Parathyroid adenoma (tissue), 2 donors: Measurements from ENCODE around the gene IFNA8.
"Not testable (repeated sequence)": the region's sequence is repeated elsewhere in the genome, so short reads cannot be mapped to it uniquely, and the experiment has no call there.

Experiments
- H2AFZ ChIP-seq: fragments of 300-600 bp; sonication (generic); one replicate; pipeline ENCODE4 v1.7.0; 2017; ENCODE audit warnings: antibody characterized with exemption, mild to moderate bottlenecking
- H3K27ac ChIP-seq: fragments of 300-600 bp; sonication (generic); one replicate; pipeline ENCODE4 v1.7.0; 2017
- H3K27me3 ChIP-seq: fragments of 300-600 bp; sonication (generic); one replicate; pipeline ENCODE4 v1.7.0; 2017; ENCODE audit warnings: low read length; ENCODE audit not compliant: control insufficient read depth, insufficient read depth
- H3K36me3 ChIP-seq: fragments of 300-600 bp; sonication (generic); one replicate; pipeline ENCODE4 v1.7.0; 2017; ENCODE audit warnings: low read length; ENCODE audit not compliant: control insufficient read depth, insufficient read depth
- H3K4me1 ChIP-seq: fragments of 300-600 bp; sonication (generic); one replicate; pipeline ENCODE4 v1.7.0; 2017; ENCODE audit warnings: control low read depth
- H3K4me2 ChIP-seq: fragments of 300-600 bp; sonication (generic); one replicate; pipeline ENCODE4 v1.7.0; 2017; ENCODE audit warnings: low read length
- H3K4me3 ChIP-seq: fragments of 300-600 bp; sonication (generic); one replicate; pipeline ENCODE4 v1.7.0; 2017; ENCODE audit warnings: low read depth, low read length
- H3K79me2 ChIP-seq: fragments of 300-600 bp; sonication (generic); one replicate; pipeline ENCODE4 v1.7.0; 2017; ENCODE audit warnings: control low read depth
- H3K9ac ChIP-seq: fragments of 300-600 bp; sonication (generic); one replicate; pipeline ENCODE4 v1.7.0; 2017; ENCODE audit warnings: mild to moderate bottlenecking
- H3K9me3 ChIP-seq: fragments of 300-600 bp; sonication (generic); one replicate; pipeline ENCODE4 v1.7.0; 2017; ENCODE audit warnings: low read length; ENCODE audit not compliant: control insufficient read depth
- TF ChIP-seq, protein P1 (sequence below): fragments of 300-600 bp; sonication (generic); IDR thresholded peaks from one replicate; pipeline ENCODE4 v1.7.0; 2017; ENCODE audit warnings: antibody characterized with exemption, mild to moderate bottlenecking
- donor health status: primary hyperparathyroidism.

The IFNA8 gene

DNA sequence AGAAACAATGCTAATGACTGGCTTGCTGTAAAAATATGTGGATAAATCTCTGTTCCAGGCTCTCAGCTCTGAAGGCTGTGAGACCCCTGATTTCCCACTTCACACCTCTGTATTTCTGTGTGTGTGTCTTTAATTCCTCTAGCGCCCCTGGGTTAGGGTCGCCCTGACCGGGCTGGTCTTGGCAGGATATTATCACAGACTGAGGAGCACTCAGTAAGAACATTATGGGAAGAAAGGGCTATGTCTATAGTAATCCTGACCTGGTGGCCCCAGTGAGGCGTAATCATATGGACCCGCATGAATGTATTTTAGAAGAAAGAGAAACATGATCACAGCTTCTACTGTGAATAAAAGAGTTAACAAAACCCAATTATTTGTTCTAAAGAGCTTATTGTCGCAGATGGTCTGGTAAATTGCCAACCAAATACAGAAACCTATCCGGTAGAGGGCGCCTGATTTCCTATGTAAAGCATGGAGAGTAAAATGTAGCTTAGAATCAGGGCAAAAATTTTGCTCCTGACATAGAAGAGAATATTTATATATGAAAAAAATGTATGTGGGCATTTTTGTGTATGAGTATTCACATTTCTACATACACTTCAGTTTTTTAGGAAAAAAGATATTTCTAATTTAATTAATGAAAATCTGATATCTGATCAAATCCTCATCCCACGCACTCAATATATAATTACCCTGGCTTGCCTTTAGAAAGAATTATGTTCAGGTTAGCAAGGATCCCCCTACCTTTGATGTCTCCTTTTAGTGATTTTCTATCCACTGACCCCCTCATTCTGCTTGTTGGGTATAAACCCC is 25.5 kb downstream of the IFNA8 start:
- H3K36me3 ChIP-seq, result no peaks in the 10 kb centered on the region
- H3K9ac ChIP-seq, result no peak overlapping the region
- H3K79me2 ChIP-seq, result no peaks in the 10 kb centered on the region
- no peaks in the 10 kb centered on the region for H3K27me3 ChIP-seq
- H2AFZ ChIP-seq, result no peak overlapping the region
- H3K9me3 ChIP-seq, result no peaks in the 10 kb centered on the region
- H3K4me2 ChIP-seq, result no peak overlapping the region
- TF ChIP-seq, protein P1, sequence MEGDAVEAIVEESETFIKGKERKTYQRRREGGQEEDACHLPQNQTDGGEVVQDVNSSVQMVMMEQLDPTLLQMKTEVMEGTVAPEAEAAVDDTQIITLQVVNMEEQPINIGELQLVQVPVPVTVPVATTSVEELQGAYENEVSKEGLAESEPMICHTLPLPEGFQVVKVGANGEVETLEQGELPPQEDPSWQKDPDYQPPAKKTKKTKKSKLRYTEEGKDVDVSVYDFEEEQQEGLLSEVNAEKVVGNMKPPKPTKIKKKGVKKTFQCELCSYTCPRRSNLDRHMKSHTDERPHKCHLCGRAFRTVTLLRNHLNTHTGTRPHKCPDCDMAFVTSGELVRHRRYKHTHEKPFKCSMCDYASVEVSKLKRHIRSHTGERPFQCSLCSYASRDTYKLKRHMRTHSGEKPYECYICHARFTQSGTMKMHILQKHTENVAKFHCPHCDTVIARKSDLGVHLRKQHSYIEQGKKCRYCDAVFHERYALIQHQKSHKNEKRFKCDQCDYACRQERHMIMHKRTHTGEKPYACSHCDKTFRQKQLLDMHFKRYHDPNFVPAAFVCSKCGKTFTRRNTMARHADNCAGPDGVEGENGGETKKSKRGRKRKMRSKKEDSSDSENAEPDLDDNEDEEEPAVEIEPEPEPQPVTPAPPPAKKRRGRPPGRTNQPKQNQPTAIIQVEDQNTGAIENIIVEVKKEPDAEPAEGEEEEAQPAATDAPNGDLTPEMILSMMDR, result no peak
- no peak overlapping the region for H3K27ac ChIP-seq
- no peaks in the 10 kb centered on the region for H3K4me1 ChIP-seq
- H3K4me3 ChIP-seq, result no peak overlapping the region

DNA sequence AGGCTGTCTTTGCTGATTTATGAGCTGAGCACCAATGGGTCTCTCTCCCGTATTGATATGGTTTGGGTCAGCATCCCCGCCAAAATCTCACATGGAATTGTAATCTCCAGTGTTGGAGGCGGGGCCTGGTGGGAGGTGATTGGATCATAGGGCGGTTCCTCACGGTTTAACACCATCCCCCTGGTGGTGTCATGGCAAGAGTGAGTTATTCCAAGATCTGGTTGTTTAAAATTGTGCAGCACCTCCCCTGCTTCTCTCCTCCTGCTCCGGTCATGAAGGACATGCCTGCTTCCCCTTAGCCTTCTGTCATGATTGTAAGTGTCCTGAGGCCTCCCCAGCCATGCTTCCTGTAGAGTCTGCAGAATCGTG is 26.1 kb downstream of the IFNA8 start:
- not testable (repeated sequence) for H3K9me3 ChIP-seq, H3K27ac ChIP-seq, H3K4me2 ChIP-seq, H3K27me3 ChIP-seq, H3K36me3 ChIP-seq, H2AFZ ChIP-seq, H3K9ac ChIP-seq, H3K4me3 ChIP-seq, H3K79me2 ChIP-seq, H3K4me1 ChIP-seq

DNA sequence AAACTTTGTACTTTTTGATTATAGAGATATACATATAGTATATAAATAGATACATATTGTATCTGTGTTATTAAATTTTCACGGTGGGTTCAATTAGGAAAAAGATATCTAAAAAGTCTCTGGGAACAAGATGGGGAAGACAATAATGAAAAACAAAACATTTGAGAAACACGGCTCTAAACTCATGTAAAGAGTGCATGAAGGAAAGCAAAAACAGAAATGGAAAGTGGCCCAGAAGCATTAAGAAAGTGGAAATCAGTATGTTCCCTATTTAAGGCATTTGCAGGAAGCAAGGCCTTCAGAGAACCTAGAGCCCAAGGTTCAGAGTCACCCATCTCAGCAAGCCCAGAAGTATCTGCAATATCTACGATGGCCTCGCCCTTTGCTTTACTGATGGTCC is 31.2 kb downstream of the IFNA8 start, which contains the start of gene IFNA1:
Gene IFNA1 (plus strand): TSS at position 301 of the 400 bp plus-strand sequence. CDS start 69 bp downstream, at position 370.
- Histone ChIP-seq H3K36me3 (no peaks in the 10 kb centered on the region), H3K4me1 (no peaks in the 10 kb centered on the region), H3K4me3 (no peak within 1 kb of the TSS), H2AFZ (no peak within 1 kb of the TSS), H3K9ac (no peak within 1 kb of the TSS), H3K4me2 (no peak within 1 kb of the TSS), H3K27ac (no peak within 1 kb of the TSS), H3K9me3 (no peaks in the 10 kb centered on the region), H3K79me2 (no peaks in the 10 kb centered on the region), H3K27me3 (no peaks in the 10 kb centered on the region)
- TF ChIP-seq, protein P1, result no peak

DNA sequence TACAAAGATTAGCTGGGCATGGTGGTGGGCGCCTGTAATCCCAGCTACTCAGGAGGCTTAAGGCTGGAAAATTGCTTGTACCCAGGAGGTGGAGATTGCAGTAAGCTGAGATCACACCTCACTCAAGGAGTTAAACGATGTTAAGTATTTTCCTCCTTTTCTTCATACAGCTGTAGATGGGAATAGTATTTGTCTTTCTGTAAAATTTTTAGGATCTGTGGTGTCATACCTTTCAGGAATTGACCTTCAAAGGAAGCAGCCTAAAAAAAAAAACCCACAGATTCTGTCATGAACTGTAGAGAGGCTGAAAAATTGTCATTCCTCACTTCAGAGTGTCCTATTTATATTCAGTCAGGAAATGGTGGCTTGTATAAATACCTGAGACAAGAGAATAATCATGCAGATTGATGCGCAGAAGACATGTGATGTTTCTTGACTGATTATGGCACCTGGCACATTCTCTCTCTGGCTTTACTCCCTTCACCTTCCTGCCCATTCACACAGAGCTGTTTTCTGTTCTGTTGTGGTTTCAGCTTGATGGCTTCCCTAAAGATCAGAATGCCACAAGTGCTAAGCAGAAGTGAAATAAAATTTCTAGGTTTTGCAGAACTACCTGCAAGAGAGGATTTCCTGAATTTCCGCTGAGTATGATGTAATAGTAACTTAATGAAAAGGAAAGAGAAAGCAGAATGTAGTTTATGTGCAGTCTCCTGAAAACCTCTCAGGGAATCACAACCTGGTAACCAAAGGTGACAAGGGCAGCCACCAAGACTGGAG is 35.1 kb downstream of the IFNA8 start:
- Histone ChIP-seq H3K36me3 (no peaks in the 10 kb centered on the region), H3K4me1 (no peaks in the 10 kb centered on the region), H3K27ac (no peak overlapping the region), H3K79me2 (no peaks in the 10 kb centered on the region), H3K27me3 (no peaks in the 10 kb centered on the region), H3K4me2 (no peak overlapping the region), H2AFZ (no peak overlapping the region), H3K9ac (no peak overlapping the region), H3K4me3 (no peak overlapping the region), H3K9me3 (no peaks in the 10 kb centered on the region)
- TF ChIP-seq, protein P1, result no peak

DNA sequence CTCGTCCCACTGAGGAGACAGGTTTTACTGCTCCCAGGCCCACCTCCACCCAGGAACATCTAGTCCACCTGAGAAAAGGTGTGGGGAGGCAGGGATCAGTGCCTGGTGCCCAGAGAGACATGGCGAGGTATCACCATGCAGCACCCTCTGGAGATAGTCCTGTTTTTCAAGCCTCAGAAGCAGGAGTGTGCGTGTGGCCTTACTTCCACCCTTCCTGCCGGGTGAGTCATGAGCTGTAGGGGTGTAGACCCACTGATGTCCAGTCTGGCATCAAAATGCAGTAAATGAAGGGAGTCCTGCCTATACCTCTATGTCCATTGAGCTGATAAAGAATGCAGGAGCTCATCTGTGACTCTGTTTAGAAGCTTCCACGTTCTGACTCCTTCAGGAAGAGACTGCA is 40.4 kb downstream of the IFNA8 start:
- not testable (repeated sequence) for H3K36me3 ChIP-seq, H3K9me3 ChIP-seq, H3K79me2 ChIP-seq, H3K27ac ChIP-seq, H3K27me3 ChIP-seq, H3K9ac ChIP-seq, H3K4me3 ChIP-seq, H3K4me2 ChIP-seq, H3K4me1 ChIP-seq, H2AFZ ChIP-seq
